B cell (primary cell): ENCODE data around the gene ERBB4. TPM values are rescaled to one million over a fixed set of nuclear protein-coding genes. Genes with fewer than 3 reads are reported as not detected.

Source experiments
- ATAC-seq: fragments of 200-7000 bp; cut with Tn5 transposase; one replicate; pipeline ENCODE4 v1.10.0; 2021; ENCODE audit warnings: low read depth, mild to moderate bottlenecking, moderate number of reproducible peaks, moderate library complexity
- CTCF ChIA-PET: fragments of 350-600 bp; sonication (Branson Sonifier 250); formaldehyde crosslinking; loops from one replicate; lab custom pipeline; 2021; ENCODE audit warnings: antibody characterized with exemption, inconsistent platforms; lab: Charles Lee
- POLR2A ChIA-PET: fragments of 350-600 bp; sonication (Branson Sonifier 250); formaldehyde crosslinking; loops from one replicate; lab custom pipeline; 2021; ENCODE audit warnings: antibody characterized with exemption; lab: Charles Lee
- DNase-seq: peaks from one replicate; pipeline ENCODE4 v3.0.0; 2013
- H2AFZ ChIP-seq: 2 replicates; pipeline ENCODE4 v1.6.1; 2012; ENCODE audit warnings: mild to moderate bottlenecking, low read depth, low read length; ENCODE audit not compliant: insufficient read depth, poor library complexity, severe bottlenecking
- H3K27ac ChIP-seq, 2 donors: 1 replicate in 1 of 2; 2 replicates in 1 of 2; pipeline ENCODE4 v1.5.1; 2012 to 2013; ENCODE audit warnings: low read length in 2 of 2, mild to moderate bottlenecking in 2 of 2, moderate library complexity in 1 of 2
- H3K27me3 ChIP-seq, 4 experiments: fragments of 200-600 bp in 1 of 4; sonication (generic) in 1 of 4; replicated peaks in 1 of 4; 1 replicate in 2 of 4; 2 replicates in 2 of 4; pipeline versions ENCODE4 v1.6.1 to v1.7.0; 2013 to 2016; ENCODE audit warnings: low read length in 3 of 4, mild to moderate bottlenecking in 2 of 4, mixed read lengths in 1 of 4, moderate library complexity in 1 of 4; ENCODE audit not compliant: insufficient read depth in 4 of 4, control insufficient read depth in 3 of 4; ENCODE audit errors: control extremely low read depth in 1 of 4
- H3K36me3 ChIP-seq, 2 experiments: replicated peaks in 1 of 2; 1 replicate in 1 of 2; 2 replicates in 1 of 2; pipeline versions ENCODE4 v1.6.1 to v1.7.1; 2013; ENCODE audit warnings: low read length in 1 of 2; ENCODE audit not compliant: insufficient read depth in 2 of 2, control insufficient read depth in 1 of 2; ENCODE audit errors: control extremely low read depth in 1 of 2, extremely low read depth in 1 of 2
- H3K4me1 ChIP-seq, 2 donors: fragments of 200-600 bp in 1 of 2; sonication (generic) in 1 of 2; 1 replicate in 1 of 2; 2 replicates in 1 of 2; pipeline versions ENCODE4 v1.5.1 to v1.6.1; 2013 to 2017; ENCODE audit warnings: low read length in 2 of 2; ENCODE audit not compliant: control insufficient read depth in 2 of 2, insufficient read depth in 2 of 2
- H3K4me2 ChIP-seq: replicated peaks from 2 replicates; pipeline ENCODE3; 2012; ENCODE audit warnings: mild to moderate bottlenecking, low read depth, low read length; ENCODE audit not compliant: poor library complexity, severe bottlenecking
- H3K4me3 ChIP-seq, 5 experiments: fragments of 200-600 bp in 1 of 5; sonication (generic) in 1 of 5; 1 replicate in 3 of 5; 2 replicates in 2 of 5; pipeline versions ENCODE4 v1.5.1 to v1.7.0; 2011 to 2016; ENCODE audit warnings: low read length in 4 of 5, mild to moderate bottlenecking in 4 of 5, low read depth in 2 of 5, control low read depth in 1 of 5, moderate library complexity in 1 of 5; ENCODE audit not compliant: insufficient read depth in 1 of 5; ENCODE audit errors: control extremely low read depth in 1 of 5, extremely low read depth in 1 of 5
- H3K79me2 ChIP-seq: fragments of 200-600 bp; sonication (generic); one replicate; pipeline ENCODE4 v1.6.0; 2016; ENCODE audit warnings: low read length; ENCODE audit not compliant: control insufficient read depth, insufficient read depth
- H3K9ac ChIP-seq: fragments of 200-600 bp; sonication (generic); 2 replicates; pipeline ENCODE4 v1.6.1; 2017; ENCODE audit warnings: mild to moderate bottlenecking, low read length, moderate library complexity
- H3K9me3 ChIP-seq, 3 donors: one replicate each; pipeline versions ENCODE4 v1.6.1 to v1.7.1; 2013; ENCODE audit warnings: low read length in 2 of 3; ENCODE audit not compliant: control insufficient read depth in 2 of 3, insufficient read depth in 1 of 3; ENCODE audit errors: control extremely low read depth in 1 of 3
- H4K20me1 ChIP-seq: 2 replicates; pipeline ENCODE4 v1.6.0; 2012; ENCODE audit warnings: mild to moderate bottlenecking, low read length; ENCODE audit not compliant: insufficient read depth, control insufficient read depth, poor library complexity, severe bottlenecking
- H3K27ac Mint-ChIP-seq: one replicate; pipeline ENCODE4 v1.8.0; 2021; ENCODE audit warnings: mixed read lengths
- H3K27me3 Mint-ChIP-seq: one replicate; pipeline ENCODE4 v1.8.0; 2021; ENCODE audit warnings: mixed read lengths
- H3K4me1 Mint-ChIP-seq: one replicate; pipeline ENCODE4 v1.8.0; 2021; ENCODE audit warnings: mixed read lengths
- H3K4me3 Mint-ChIP-seq: one replicate; pipeline ENCODE4 v1.8.0; 2021; ENCODE audit warnings: mixed read lengths
- H3K9me3 Mint-ChIP-seq: one replicate; pipeline ENCODE4 v1.8.0; 2022; ENCODE audit warnings: mixed read lengths; ENCODE audit not compliant: insufficient read depth
- CTCF ChIP-seq: fragments of 200-600 bp; IDR thresholded peaks from one replicate; pipeline ENCODE4 v1.8.0; 2022; ENCODE audit warnings: antibody characterized with exemption, mild to moderate bottlenecking
- EZH2 ChIP-seq: IDR thresholded peaks from 2 replicates; pipeline ENCODE4 v1.6.1; 2012; ENCODE audit warnings: borderline replicate concordance, low read depth, mild to moderate bottlenecking, moderate library complexity, low read length; ENCODE audit not compliant: insufficient read depth, poor library complexity, severe bottlenecking
- WGBS: methylation state at CpG from one replicate; pipeline ENCODE4 v1.1.5; 2013; ENCODE audit warnings: missing lambda C conversion rate; ENCODE audit not compliant: insufficient coverage; 5-methylcytosine and 5-hydroxymethylcytosine counted together
- intact Hi-C: fragments of 100-400 bp; cut with micrococcal nuclease; formaldehyde crosslinking; loops from one replicate; pipeline ENCODE4 v1.10.0; 2022
- polyA plus RNA-seq: library from polyadenylated mRNA; depleted of rRNA; stranded (reverse); fragments of >200 nt; gene quantifications from 2 replicates; pipeline ENCODE4 v1.2.3, GENCODE V29; 2012
- total RNA-seq, 2 donors: library from RNA; stranded (reverse); fragments of 120-200 nt in 1 of 2; gene quantifications; 1 replicate in 1 of 2; 2 replicates in 1 of 2; pipeline versions ENCODE4 v1.2.3 to v1.2.4, GENCODE V29; 2013 to 2022

ERBB4 gene
- total and polyA plus RNA-seq, 2 donors (not counting 1 experiment from before 2014, with no cell fraction given) = not detected

DNA sequence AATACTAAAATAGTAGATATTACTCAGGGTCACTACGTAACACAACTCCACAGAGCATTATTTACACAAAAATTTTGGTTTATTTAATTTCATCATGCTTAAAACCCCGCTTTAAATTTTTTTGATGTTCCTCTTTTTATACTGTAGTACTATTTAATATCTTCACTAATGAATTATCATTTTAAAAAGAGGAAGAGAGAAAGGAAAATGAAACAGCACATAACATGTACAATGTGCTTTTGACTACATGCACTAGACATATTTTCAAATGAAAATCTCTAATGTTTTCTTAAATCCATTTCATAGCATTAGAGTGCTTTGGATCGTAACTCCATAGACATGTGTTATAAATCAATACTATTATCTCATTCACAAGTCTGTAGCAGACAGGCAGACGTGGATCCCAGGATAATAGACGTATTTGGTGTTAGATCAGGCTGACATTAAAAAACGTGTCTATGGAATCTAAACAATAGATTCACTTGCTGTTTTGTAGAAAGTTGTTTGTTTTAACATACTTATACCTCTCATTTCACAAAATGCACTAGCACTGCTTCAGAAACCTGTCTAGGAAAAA, 1085.2 kb downstream of the ERBB4 start:
- intact Hi-C loops = no loop called here
- Mint-ChIP-seq H3K4me1 (no peaks in the 10 kb centered on the region), H3K27ac (no peak overlapping the region), H3K27me3 (no peaks in the 10 kb centered on the region), H3K9me3 (no peaks in the 10 kb centered on the region), H3K4me3 (no peak overlapping the region)
- Histone ChIP-seq H3K27me3 (no peaks in the 10 kb centered on the region), H3K4me3 (no peak overlapping the region), H2AFZ (no peak overlapping the region), H3K4me1 (no peaks in the 10 kb centered on the region), H3K9ac (no peak overlapping the region), H3K27ac (no peak overlapping the region), H3K79me2 (no peaks in the 10 kb centered on the region), H3K9me3 (no peaks in the 10 kb centered on the region), H3K4me2 (no peak overlapping the region), H3K36me3 (no peaks in the 10 kb centered on the region), H4K20me1 (no peaks in the 10 kb centered on the region)
- TF ChIP-seq CTCF (no peak), EZH2 (no peak)
- ATAC-seq = no peak
- POLR2A ChIA-PET = no interaction called here
- CTCF ChIA-PET = interaction anchor here (1.0 to 2.5 kb wide), 3 partner anchors 9 to 15 kb away, joined by 3 to 5 read pairs (median 3); no protein-coding TSS in a partner anchor
- WGBS = no CpG with 5 or more reads among the region's 6 CpGs
- no peak for DNase-seq

GRCh38 chr2:211451642-211452041, 1087.0 kb downstream of the ERBB4 start:
- Histone ChIP-seq H3K9ac (no peak overlapping the region), H3K27ac (no peak overlapping the region), H3K4me3 (no peak overlapping the region), H4K20me1 (no peaks in the 10 kb centered on the region), H3K27me3 (no peaks in the 10 kb centered on the region), H3K4me2 (no peak overlapping the region), H3K79me2 (no peaks in the 10 kb centered on the region), H3K9me3 (no peaks in the 10 kb centered on the region), H2AFZ (no peak overlapping the region), H3K4me1 (no peaks in the 10 kb centered on the region), H3K36me3 (no peaks in the 10 kb centered on the region)
- no peaks in the 10 kb centered on the region for H3K9me3 Mint-ChIP-seq
- ATAC-seq (no peak), DNase-seq (no peak)
- no CpG with 5 or more reads among the region's 2 CpGs for WGBS
- H3K4me3 Mint-ChIP-seq = no peak overlapping the region
- no peak overlapping the region for H3K27ac Mint-ChIP-seq
- intact Hi-C loops = no loop called here
- ChIA-PET CTCF (no interaction called here), POLR2A (no interaction called here)
- no peak for TF ChIP-seq CTCF
- TF ChIP-seq EZH2 = no peak
- H3K27me3 Mint-ChIP-seq = no peaks in the 10 kb centered on the region
- H3K4me1 Mint-ChIP-seq = no peaks in the 10 kb centered on the region
